ENCODE data around the gene ITGB5. TPM values are rescaled to one million over a fixed set of nuclear protein-coding genes. Genes with fewer than 3 reads are reported as not detected.

The ITGB5 gene
- total RNA-seq, 1 donor from 2014 or later: 501 TPM

- no peaks in the 10 kb centered on the region for H3K9me3 Mint-ChIP-seq (ENCODE audit: low read depth)
- no peak for TF ChIP-seq CTCF (IDR thresholded peaks at IDR 0.05)
- no peaks in the 10 kb centered on the region for H3K4me1 Mint-ChIP-seq (ENCODE audit: low read depth)
- H3K36me3 Mint-ChIP-seq (ENCODE audit: low read depth): no peaks in the 10 kb centered on the region
- no peaks in the 10 kb centered on the region for H3K27me3 Mint-ChIP-seq (ENCODE audit: low read depth)
- H3K4me3 Mint-ChIP-seq (ENCODE audit: unreplicated experiment): no peak overlapping the region
- DNase-seq (ENCODE audit: low spot score): no peak
- no peak overlapping the region for H3K27ac Mint-ChIP-seq (ENCODE audit: unreplicated experiment)
These were observed 33.6 kb upstream of the ITGB5 start for GRCh38 chr3:124920718-124921117.

- Mint-ChIP-seq H3K27ac (ENCODE audit: unreplicated experiment) (no peak overlapping the region), H3K4me3 (ENCODE audit: unreplicated experiment) (no peak overlapping the region)
These were observed 32.6 kb upstream of the ITGB5 start for GRCh38 chr3:124919756-124920155.

GRCh38 chr3:124918524-124918923 lies 31.4 kb upstream of the ITGB5 start:
- Mint-ChIP-seq H3K9me3 (ENCODE audit: low read depth) (no peaks in the 10 kb centered on the region), H3K27ac (ENCODE audit: unreplicated experiment) (no peak overlapping the region), H3K36me3 (ENCODE audit: low read depth) (no peaks in the 10 kb centered on the region), H3K4me1 (ENCODE audit: low read depth) (no peaks in the 10 kb centered on the region), H3K4me3 (ENCODE audit: unreplicated experiment) (no peak overlapping the region), H3K27me3 (ENCODE audit: low read depth) (no peaks in the 10 kb centered on the region)
- TF ChIP-seq CTCF (IDR thresholded peaks at IDR 0.05): no peak
- no peak for DNase-seq (ENCODE audit: low spot score)

More at GRCh38 chr3:124919756-124920155, 32.6 kb upstream of the ITGB5 start:
- Mint-ChIP-seq H3K27me3 (ENCODE audit: low read depth) (no peaks in the 10 kb centered on the region), H3K9me3 (ENCODE audit: low read depth) (no peaks in the 10 kb centered on the region), H3K36me3 (ENCODE audit: low read depth) (no peaks in the 10 kb centered on the region), H3K4me1 (ENCODE audit: low read depth) (no peaks in the 10 kb centered on the region)
- TF ChIP-seq CTCF (IDR thresholded peaks at IDR 0.05): no peak
- no peak for DNase-seq (ENCODE audit: low spot score)

- Mint-ChIP-seq H3K4me3 (ENCODE audit: unreplicated experiment) (no peak overlapping the region), H3K36me3 (ENCODE audit: low read depth) (no peaks in the 10 kb centered on the region), H3K27me3 (ENCODE audit: low read depth) (no peaks in the 10 kb centered on the region), H3K9me3 (ENCODE audit: low read depth) (no peaks in the 10 kb centered on the region), H3K4me1 (ENCODE audit: low read depth) (no peaks in the 10 kb centered on the region), H3K27ac (ENCODE audit: unreplicated experiment) (no peak overlapping the region)
- TF ChIP-seq CTCF (IDR thresholded peaks at IDR 0.05): no peak
- no peak for DNase-seq (ENCODE audit: low spot score)
These were observed 29.8 kb upstream of the ITGB5 start for GRCh38 chr3:124916837-124917409.

GRCh38 chr3:124915254-124915653 lies 28.1 kb upstream of the ITGB5 start:
- H3K27ac Mint-ChIP-seq (ENCODE audit: unreplicated experiment): no peak overlapping the region
- no peaks in the 10 kb centered on the region for H3K36me3 Mint-ChIP-seq (ENCODE audit: low read depth)
- H3K4me1 Mint-ChIP-seq (ENCODE audit: low read depth): no peaks in the 10 kb centered on the region
- H3K4me3 Mint-ChIP-seq (ENCODE audit: unreplicated experiment): no peak overlapping the region
- H3K27me3 Mint-ChIP-seq (ENCODE audit: low read depth): no peaks in the 10 kb centered on the region
- TF ChIP-seq CTCF (IDR thresholded peaks at IDR 0.05): no peak
- H3K9me3 Mint-ChIP-seq (ENCODE audit: low read depth): no peaks in the 10 kb centered on the region
- no peak for DNase-seq (ENCODE audit: low spot score)
